Measurements from ENCODE around the gene LPAR1. TPM values are rescaled to one million over a fixed set of nuclear protein-coding genes. Genes with fewer than 3 reads are reported as not detected.

The LPAR1 gene
- total RNA-seq, 1 experiment from 2014 or later, result 4.9 TPM

DNA sequence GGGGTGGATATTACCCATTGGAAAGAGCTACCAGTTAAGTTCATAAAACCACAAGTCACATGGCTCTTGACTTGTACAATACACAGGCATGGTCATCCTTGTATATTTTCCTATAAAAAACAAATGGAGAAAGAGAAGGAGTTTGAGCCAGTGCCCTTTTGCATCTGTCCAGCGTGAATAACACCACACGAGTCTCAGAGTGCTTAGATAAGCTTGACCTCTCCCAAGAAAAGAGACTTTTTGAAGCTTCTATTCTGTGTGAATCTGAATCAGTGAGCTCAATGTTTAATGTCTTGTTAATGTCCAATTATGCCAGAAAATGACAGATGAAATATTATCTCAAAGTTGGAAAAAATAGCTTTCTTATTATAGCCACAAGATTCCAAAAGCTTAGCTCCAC lies 30.9 kb upstream of the LPAR1 start:
- CTCF ChIA-PET, result interaction anchor here (2.0 kb wide), 1 partner anchor 33 kb away, joined by 5 read pairs; no protein-coding TSS in a partner anchor

More for the DNA sequence above, 30.9 kb upstream of the LPAR1 start:
- no peak overlapping the region for H3K27ac Mint-ChIP-seq
- TF ChIP-seq, protein P1, sequence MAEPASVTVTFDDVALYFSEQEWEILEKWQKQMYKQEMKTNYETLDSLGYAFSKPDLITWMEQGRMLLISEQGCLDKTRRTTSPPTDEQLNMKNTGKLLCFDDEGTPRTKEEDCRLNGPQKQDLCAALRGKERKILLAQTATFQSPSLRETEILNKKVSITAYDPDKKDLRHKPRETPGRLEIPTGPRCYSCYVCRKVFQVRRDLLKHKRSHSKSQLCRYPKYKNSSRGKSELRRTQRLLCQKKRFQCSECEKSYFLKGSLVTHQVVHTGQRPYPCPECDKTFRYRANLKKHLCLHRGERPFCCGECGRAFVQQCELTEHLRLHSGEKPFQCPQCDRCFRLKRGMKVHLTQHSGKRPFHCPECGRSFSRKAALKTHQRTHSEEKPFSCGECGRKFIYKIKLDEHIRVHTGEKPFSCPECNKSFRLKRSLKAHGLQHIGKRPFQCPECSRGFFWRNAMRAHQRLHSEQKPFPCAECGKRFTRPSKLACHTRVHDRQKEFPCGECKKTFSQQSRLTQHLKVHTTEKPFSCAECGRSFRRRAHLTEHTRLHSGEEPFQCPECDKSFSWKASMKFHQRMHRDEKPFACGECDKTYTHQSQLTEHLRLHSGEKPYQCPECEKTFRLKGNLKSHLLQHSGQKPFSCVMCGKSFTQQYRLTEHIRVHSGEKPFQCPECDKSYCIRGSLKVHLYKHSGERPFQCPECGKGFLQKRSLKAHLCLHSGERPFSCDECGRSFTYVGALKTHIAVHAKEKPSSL (CRISPR knock-in tag; conservative IDR thresholded peaks at IDR 0.05), result no peak
- TF ChIP-seq TP53 (CRISPR knock-in tag; IDR thresholded peaks at IDR 0.05) (no peak), CREM (CRISPR knock-in tag; IDR thresholded peaks at IDR 0.05) (no peak), NR2C2 (CRISPR knock-in tag; IDR thresholded peaks at IDR 0.05) (no peak), HMGA2 (CRISPR knock-in tag; IDR thresholded peaks at IDR 0.05) (no peak), RORB (CRISPR knock-in tag; IDR thresholded peaks at IDR 0.05) (no peak), ZNF396 (CRISPR knock-in tag; IDR thresholded peaks at IDR 0.05; ENCODE audit: borderline replicate concordance) (no peak), EMX1 (CRISPR knock-in tag; IDR thresholded peaks at IDR 0.05) (no peak)
- TF ChIP-seq, protein P2, sequence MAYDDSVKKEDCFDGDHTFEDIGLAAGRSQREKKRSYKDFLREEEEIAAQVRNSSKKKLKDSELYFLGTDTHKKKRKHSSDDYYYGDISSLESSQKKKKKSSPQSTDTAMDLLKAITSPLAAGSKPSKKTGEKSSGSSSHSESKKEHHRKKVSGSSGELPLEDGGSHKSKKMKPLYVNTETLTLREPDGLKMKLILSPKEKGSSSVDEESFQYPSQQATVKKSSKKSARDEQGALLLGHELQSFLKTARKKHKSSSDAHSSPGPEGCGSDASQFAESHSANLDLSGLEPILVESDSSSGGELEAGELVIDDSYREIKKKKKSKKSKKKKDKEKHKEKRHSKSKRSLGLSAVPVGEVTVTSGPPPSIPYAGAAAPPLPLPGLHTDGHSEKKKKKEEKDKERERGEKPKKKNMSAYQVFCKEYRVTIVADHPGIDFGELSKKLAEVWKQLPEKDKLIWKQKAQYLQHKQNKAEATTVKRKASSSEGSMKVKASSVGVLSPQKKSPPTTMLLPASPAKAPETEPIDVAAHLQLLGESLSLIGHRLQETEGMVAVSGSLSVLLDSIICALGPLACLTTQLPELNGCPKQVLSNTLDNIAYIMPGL (CRISPR knock-in tag; IDR thresholded peaks at IDR 0.05), result no peak
- TF ChIP-seq, protein P3, sequence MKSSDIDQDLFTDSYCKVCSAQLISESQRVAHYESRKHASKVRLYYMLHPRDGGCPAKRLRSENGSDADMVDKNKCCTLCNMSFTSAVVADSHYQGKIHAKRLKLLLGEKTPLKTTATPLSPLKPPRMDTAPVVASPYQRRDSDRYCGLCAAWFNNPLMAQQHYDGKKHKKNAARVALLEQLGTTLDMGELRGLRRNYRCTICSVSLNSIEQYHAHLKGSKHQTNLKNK (CRISPR knock-in tag; IDR thresholded peaks at IDR 0.05), result no peak
- TF ChIP-seq, protein P4, sequence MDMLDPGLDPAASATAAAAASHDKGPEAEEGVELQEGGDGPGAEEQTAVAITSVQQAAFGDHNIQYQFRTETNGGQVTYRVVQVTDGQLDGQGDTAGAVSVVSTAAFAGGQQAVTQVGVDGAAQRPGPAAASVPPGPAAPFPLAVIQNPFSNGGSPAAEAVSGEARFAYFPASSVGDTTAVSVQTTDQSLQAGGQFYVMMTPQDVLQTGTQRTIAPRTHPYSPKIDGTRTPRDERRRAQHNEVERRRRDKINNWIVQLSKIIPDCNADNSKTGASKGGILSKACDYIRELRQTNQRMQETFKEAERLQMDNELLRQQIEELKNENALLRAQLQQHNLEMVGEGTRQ (CRISPR knock-in tag; IDR thresholded peaks at IDR 0.05), result no peak
- TF ChIP-seq, protein P5, sequence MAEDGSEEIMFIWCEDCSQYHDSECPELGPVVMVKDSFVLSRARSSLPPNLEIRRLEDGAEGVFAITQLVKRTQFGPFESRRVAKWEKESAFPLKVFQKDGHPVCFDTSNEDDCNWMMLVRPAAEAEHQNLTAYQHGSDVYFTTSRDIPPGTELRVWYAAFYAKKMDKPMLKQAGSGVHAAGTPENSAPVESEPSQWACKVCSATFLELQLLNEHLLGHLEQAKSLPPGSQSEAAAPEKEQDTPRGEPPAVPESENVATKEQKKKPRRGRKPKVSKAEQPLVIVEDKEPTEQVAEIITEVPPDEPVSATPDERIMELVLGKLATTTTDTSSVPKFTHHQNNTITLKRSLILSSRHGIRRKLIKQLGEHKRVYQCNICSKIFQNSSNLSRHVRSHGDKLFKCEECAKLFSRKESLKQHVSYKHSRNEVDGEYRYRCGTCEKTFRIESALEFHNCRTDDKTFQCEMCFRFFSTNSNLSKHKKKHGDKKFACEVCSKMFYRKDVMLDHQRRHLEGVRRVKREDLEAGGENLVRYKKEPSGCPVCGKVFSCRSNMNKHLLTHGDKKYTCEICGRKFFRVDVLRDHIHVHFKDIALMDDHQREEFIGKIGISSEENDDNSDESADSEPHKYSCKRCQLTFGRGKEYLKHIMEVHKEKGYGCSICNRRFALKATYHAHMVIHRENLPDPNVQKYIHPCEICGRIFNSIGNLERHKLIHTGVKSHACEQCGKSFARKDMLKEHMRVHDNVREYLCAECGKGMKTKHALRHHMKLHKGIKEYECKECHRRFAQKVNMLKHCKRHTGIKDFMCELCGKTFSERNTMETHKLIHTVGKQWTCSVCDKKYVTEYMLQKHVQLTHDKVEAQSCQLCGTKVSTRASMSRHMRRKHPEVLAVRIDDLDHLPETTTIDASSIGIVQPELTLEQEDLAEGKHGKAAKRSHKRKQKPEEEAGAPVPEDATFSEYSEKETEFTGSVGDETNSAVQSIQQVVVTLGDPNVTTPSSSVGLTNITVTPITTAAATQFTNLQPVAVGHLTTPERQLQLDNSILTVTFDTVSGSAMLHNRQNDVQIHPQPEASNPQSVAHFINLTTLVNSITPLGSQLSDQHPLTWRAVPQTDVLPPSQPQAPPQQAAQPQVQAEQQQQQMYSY (CRISPR knock-in tag; IDR thresholded peaks at IDR 0.05), result no peak
- TF ChIP-seq, protein P6, sequence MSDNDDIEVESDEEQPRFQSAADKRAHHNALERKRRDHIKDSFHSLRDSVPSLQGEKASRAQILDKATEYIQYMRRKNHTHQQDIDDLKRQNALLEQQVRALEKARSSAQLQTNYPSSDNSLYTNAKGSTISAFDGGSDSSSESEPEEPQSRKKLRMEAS (CRISPR knock-in tag; IDR thresholded peaks at IDR 0.05), result no peak
- TF ChIP-seq, protein P7, sequence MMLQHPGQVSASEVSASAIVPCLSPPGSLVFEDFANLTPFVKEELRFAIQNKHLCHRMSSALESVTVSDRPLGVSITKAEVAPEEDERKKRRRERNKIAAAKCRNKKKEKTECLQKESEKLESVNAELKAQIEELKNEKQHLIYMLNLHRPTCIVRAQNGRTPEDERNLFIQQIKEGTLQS (CRISPR knock-in tag; conservative IDR thresholded peaks at IDR 0.05), result no peak
- TF ChIP-seq, protein P8, sequence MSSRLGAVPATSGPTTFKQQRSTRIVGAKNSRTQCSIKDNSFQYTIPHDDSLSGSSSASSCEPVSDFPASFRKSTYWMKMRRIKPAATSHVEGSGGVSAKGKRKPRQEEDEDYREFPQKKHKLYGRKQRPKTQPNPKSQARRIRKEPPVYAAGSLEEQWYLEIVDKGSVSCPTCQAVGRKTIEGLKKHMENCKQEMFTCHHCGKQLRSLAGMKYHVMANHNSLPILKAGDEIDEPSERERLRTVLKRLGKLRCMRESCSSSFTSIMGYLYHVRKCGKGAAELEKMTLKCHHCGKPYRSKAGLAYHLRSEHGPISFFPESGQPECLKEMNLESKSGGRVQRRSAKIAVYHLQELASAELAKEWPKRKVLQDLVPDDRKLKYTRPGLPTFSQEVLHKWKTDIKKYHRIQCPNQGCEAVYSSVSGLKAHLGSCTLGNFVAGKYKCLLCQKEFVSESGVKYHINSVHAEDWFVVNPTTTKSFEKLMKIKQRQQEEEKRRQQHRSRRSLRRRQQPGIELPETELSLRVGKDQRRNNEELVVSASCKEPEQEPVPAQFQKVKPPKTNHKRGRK (CRISPR knock-in tag; IDR thresholded peaks at IDR 0.05; ENCODE audit: borderline replicate concordance), result no peak
- TF ChIP-seq, protein P9, sequence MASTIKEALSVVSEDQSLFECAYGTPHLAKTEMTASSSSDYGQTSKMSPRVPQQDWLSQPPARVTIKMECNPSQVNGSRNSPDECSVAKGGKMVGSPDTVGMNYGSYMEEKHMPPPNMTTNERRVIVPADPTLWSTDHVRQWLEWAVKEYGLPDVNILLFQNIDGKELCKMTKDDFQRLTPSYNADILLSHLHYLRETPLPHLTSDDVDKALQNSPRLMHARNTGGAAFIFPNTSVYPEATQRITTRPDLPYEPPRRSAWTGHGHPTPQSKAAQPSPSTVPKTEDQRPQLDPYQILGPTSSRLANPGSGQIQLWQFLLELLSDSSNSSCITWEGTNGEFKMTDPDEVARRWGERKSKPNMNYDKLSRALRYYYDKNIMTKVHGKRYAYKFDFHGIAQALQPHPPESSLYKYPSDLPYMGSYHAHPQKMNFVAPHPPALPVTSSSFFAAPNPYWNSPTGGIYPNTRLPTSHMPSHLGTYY (CRISPR knock-in tag; IDR thresholded peaks at IDR 0.05), result no peak
- POLR2A ChIA-PET, result no interaction called here
- H3K9me3 Mint-ChIP-seq, result no peaks in the 10 kb centered on the region
- no peak overlapping the region for H3K4me3 Mint-ChIP-seq
- no peaks in the 10 kb centered on the region for H3K27me3 Mint-ChIP-seq (ENCODE audit: low read depth)
- H3K4me1 Mint-ChIP-seq, result peaks cover 15% of the 10 kb centered on the region
- H3K36me3 Mint-ChIP-seq, result no peaks in the 10 kb centered on the region
- DNase-seq (ENCODE audit: low spot score) (no peak), ATAC-seq (no peak)
